ENCODE data around the gene MCEE.
"Not testable (repeated sequence)": the region's sequence is repeated elsewhere in the genome, so short reads cannot be mapped to it uniquely, and the experiment has no call there.

MCEE gene

GRCh38 chr2:71117063-71117462 lies 13.0 kb downstream of the MCEE start:
- Mint-ChIP-seq H3K27me3 (no peaks in the 10 kb centered on the region), H3K4me3 (no peak overlapping the region), H3K27ac (no peak overlapping the region), H3K9me3 (no peaks in the 10 kb centered on the region), H3K36me3 (ENCODE audit: insufficient read depth) (peaks cover 16% of the 10 kb centered on the region), H3K4me1 (ENCODE audit: low read depth in 2 of 2) (peaks cover 5 to 8% of the 10 kb centered on the region in 2 donors)
- ATAC-seq (replicated peaks) (no peak), DNase-seq (no peak)

GRCh38 chr2:71113843-71114242 lies 16.2 kb downstream of the MCEE start:
- Mint-ChIP-seq H3K4me1 (ENCODE audit: low read depth in 2 of 2) (peaks cover 0 to 4% of the 10 kb centered on the region in 2 donors), H3K36me3 (ENCODE audit: insufficient read depth) (peaks cover 18% of the 10 kb centered on the region), H3K4me3 (no peak overlapping the region), H3K27ac (peak overlapping the region in 1 of 2 donors; percentile 30), H3K27me3 (no peaks in the 10 kb centered on the region), H3K9me3 (no peaks in the 10 kb centered on the region)
- no peak for ATAC-seq (replicated peaks)
- no peak for DNase-seq

DNA sequence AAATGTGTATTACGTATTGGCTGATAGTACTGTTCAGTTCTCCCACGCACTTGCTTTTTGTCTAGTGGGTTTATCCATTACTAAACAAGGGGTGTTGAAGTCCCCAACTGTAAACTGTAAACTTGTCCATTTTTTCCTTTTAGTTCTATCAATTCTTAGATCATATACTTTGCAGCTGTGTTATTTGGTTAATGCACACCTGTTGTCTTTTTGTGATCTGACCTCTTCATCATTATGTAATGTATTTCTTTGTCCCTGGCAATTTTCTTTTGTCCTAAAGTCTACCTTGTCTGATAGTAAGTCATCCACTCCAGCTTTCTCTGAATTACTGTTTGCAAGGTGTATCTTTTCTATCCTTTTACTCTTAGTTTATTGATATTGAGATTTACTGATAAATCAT lies 21.9 kb downstream of the MCEE start:
- no peaks in the 10 kb centered on the region for H3K27me3 Mint-ChIP-seq

DNA sequence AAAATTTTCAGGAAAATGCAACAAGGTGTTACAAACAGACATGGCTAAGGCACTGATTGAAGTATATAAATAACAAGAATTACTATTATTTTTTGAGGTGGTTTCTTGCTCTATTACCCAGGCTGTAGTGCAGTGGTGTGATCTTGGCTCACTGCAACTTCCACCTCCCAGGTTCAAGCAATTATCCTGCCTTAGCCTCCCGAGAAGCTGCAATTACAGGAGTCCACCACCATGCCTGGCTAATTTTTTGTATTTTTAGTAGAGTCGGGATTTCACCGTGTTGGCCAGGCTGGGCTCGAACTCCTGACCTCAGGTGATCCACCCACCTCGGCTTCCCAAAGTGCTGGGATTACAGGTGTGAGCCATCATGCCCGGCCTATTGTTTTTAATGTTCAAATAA lies 23.6 kb downstream of the MCEE start:
- not testable (repeated sequence) for H3K27ac Mint-ChIP-seq; H3K36me3 Mint-ChIP-seq (ENCODE audit: insufficient read depth); H3K9me3 Mint-ChIP-seq; H3K4me3 Mint-ChIP-seq; H3K4me1 Mint-ChIP-seq (ENCODE audit: low read depth in 2 of 2); DNase-seq; H3K27me3 Mint-ChIP-seq; ATAC-seq (replicated peaks)

More for the DNA sequence above, 21.9 kb downstream of the MCEE start:
- H3K36me3 Mint-ChIP-seq (ENCODE audit: insufficient read depth), result peaks cover 2% of the 10 kb centered on the region
- no peaks in the 10 kb centered on the region for H3K9me3 Mint-ChIP-seq
- no peak for ATAC-seq (replicated peaks)
- H3K27ac Mint-ChIP-seq, result no peak overlapping the region
- no peak for DNase-seq
- no peaks in the 10 kb centered on the region for H3K4me1 Mint-ChIP-seq (ENCODE audit: low read depth in 2 of 2)
- no peak overlapping the region for H3K4me3 Mint-ChIP-seq

DNA sequence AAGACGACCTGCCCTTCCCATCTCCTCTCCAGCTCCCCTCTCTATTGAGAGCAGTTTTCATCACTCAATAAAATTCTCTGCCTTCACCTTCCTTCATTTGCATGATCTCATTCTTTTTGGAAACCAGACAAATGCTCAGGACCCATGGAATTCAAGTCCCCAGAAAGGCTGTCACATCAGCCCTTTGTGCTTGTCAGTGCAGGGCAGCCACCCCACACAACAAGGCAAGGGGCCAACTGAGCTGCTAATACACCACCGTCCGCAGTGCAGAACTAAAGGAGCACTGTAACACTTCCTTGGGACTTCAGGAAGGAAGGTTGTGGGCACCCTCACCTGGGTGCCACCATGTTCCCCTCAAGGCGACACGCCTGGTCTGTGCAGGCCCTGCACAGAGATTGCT lies 26.2 kb downstream of the MCEE start:
- peaks cover 0 to 3% of the 10 kb centered on the region in 2 donors for H3K4me1 Mint-ChIP-seq (ENCODE audit: low read depth in 2 of 2)
- no peak overlapping the region for H3K27ac Mint-ChIP-seq
- H3K9me3 Mint-ChIP-seq, result no peaks in the 10 kb centered on the region
- no peak overlapping the region for H3K4me3 Mint-ChIP-seq
- DNase-seq (no peak), ATAC-seq (replicated peaks) (no peak)
- peaks cover 5 to 16% of the 10 kb centered on the region in 2 donors for H3K27me3 Mint-ChIP-seq
- no peaks in the 10 kb centered on the region for H3K36me3 Mint-ChIP-seq (ENCODE audit: insufficient read depth)

DNA sequence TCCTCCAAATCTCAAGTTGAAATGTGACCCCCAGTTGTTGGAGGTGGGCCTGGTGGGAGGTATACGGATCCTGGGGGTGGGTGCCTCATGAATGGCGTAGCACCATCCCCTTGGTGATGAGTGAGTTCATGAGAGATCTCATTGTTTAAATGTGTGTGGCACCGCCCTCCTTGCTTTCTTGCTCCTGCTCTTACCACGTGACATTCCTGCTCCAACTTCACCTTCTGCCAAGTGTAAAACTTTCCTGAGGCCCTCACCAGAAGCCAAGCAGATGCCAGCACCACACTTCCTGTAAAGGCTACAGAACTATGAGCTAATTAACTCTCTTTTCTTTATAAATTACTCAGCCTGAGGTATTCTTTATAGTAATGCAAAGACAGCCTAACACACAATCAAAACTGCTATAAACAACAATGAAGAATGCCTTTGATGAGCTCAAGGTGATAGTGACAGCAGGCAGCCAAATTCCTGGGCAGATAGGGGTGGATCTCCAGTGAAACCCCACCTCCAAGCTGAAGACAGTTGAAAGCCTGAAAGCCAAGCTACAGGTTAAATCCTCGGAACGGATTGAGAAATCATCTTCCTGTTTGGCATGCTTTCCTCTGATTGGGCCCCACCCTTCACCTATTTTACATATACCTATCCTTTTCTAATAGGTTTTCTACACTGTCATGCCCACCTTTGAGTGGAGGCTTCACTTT lies 26.9 kb downstream of the MCEE start:
- no peak for ATAC-seq (replicated peaks)
- Mint-ChIP-seq H3K27me3 (peaks cover 5 to 18% of the 10 kb centered on the region in 2 donors), H3K27ac (no peak overlapping the region), H3K9me3 (no peaks in the 10 kb centered on the region), H3K36me3 (ENCODE audit: insufficient read depth) (no peaks in the 10 kb centered on the region), H3K4me3 (no peak overlapping the region), H3K4me1 (ENCODE audit: low read depth in 2 of 2) (peaks cover 0 to 3% of the 10 kb centered on the region in 2 donors)
- no peak for DNase-seq

DNA sequence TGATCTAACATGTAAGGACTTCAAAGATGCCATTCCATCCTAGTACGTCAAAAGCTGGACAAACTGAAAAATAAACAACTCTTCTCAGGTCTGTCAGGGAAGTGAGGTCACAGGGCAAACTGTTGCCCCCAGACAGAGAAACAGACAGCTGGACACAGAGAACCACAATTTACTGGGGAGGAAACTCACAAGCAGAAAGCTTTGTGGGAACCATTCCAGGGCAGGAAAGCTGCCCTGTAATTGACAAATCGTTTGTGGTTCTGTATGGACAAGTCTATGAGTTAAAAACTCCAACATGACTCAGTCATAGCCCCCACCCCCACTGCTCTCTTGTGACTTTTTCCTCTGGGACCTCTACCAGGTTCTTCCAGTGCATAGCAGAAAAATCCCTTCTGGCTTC lies 28.4 kb downstream of the MCEE start:
- H3K27ac Mint-ChIP-seq, result no peak overlapping the region

DNA sequence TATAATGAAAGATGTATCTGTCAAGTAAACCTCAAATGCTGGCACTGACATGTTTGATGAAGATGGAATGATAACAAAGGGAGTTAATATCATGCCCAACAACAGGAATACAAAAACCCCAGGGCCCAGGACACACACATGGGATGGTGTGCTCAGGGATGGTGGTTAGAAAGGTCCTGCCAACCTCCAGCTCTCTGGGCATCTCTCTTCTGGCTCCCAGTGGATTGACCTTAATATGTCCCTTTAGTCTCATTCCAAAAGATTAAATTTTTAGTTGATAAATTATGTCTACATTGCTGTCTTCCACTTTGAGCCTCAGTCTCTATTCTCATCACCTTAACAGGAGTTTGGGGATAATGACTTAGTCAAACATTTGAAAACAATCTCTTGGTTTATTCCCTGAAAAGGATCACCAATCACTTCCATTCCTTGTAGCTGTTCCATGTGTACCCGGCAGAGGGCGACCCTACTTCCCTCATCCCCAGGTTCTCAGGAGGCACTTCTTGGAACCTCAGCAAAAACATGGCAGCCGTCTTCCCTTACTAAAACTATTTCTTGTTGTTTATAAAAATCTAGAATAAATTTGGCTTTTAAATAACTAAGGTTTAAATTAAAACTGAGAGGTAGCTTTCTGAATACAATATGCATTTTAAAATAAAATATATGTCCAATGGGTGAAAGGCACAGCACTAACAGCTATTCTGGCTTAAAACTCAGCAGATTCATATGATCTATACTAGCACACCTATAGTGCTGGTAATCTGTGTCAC lies 29.6 kb downstream of the MCEE start:
- Mint-ChIP-seq H3K27ac (no peak overlapping the region), H3K4me1 (ENCODE audit: low read depth in 2 of 2) (peaks cover 0 to 3% of the 10 kb centered on the region in 2 donors), H3K27me3 (peaks cover 5 to 18% of the 10 kb centered on the region in 2 donors), H3K9me3 (no peaks in the 10 kb centered on the region), H3K4me3 (no peak overlapping the region), H3K36me3 (ENCODE audit: insufficient read depth) (no peaks in the 10 kb centered on the region)
- ATAC-seq (replicated peaks) (peak; percentile 59), DNase-seq (peak; percentile 13 to 24 (median 23))

More for the DNA sequence above, 28.4 kb downstream of the MCEE start:
- no peak for DNase-seq
- no peaks in the 10 kb centered on the region for H3K9me3 Mint-ChIP-seq
- no peak overlapping the region for H3K4me3 Mint-ChIP-seq
- H3K4me1 Mint-ChIP-seq (ENCODE audit: low read depth in 2 of 2), result peaks cover 0 to 3% of the 10 kb centered on the region in 2 donors
- H3K27me3 Mint-ChIP-seq, result peaks cover 5 to 18% of the 10 kb centered on the region in 2 donors
- H3K36me3 Mint-ChIP-seq (ENCODE audit: insufficient read depth), result no peaks in the 10 kb centered on the region
- ATAC-seq (replicated peaks), result no peak

- H3K9me3 Mint-ChIP-seq; H3K4me1 Mint-ChIP-seq (ENCODE audit: low read depth in 2 of 2); ATAC-seq (replicated peaks); H3K27ac Mint-ChIP-seq; DNase-seq; H3K36me3 Mint-ChIP-seq (ENCODE audit: insufficient read depth); H3K4me3 Mint-ChIP-seq: not testable (repeated sequence)
- H3K27me3 Mint-ChIP-seq, result peaks cover 29 to 30% of the 10 kb centered on the region in 2 donors
Measured at GRCh38 chr2:71092491-71093260, 37.4 kb downstream of the MCEE start.

GRCh38 chr2:71091808-71092207 lies 38.2 kb downstream of the MCEE start:
- H3K36me3 Mint-ChIP-seq (ENCODE audit: insufficient read depth); ATAC-seq (replicated peaks); H3K9me3 Mint-ChIP-seq; DNase-seq; H3K27ac Mint-ChIP-seq; H3K4me1 Mint-ChIP-seq (ENCODE audit: low read depth in 2 of 2); H3K4me3 Mint-ChIP-seq: not testable (repeated sequence)
- H3K27me3 Mint-ChIP-seq, result peaks cover 38 to 39% of the 10 kb centered on the region in 2 donors

GRCh38 chr2:71089475-71089874 lies 40.6 kb downstream of the MCEE start:
- H3K27ac Mint-ChIP-seq; H3K36me3 Mint-ChIP-seq (ENCODE audit: insufficient read depth); H3K9me3 Mint-ChIP-seq; H3K4me3 Mint-ChIP-seq; H3K4me1 Mint-ChIP-seq (ENCODE audit: low read depth in 2 of 2); ATAC-seq (replicated peaks); DNase-seq: not testable (repeated sequence)
- H3K27me3 Mint-ChIP-seq, result peaks cover 55 to 62% of the 10 kb centered on the region in 2 donors

DNA sequence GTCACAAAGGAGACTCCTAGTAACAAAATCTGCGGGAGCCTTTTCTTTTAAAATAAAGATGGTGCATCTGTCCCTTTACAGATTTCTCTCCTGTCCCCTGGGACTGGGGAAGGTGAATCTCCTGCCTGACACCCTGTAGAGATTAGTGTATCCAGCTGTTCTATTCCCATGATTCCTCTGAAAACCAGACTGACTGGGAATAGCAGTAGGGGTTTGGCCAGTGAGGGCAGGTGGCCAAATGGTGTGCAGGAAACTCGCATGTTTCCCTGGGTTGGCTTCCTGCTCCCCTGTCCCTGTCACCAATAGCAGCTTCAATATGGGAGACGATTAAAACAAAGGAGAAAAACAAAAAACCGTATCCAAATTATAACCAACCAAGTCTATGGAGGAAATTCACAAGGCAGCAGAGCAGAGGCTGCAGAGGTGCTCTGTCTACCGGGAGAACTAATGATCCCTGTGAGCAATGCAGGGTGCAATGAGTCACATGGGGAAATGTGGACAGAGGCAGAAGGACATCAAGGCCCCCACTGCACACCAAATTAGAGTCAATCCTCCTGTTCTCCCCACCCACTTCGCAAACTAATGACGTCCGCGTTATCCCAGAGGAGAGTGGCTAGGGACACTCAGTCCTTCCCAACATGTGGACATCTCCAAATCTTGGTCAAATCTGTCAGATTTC lies 44.6 kb downstream of the MCEE start:
- not testable (repeated sequence) for H3K9me3 Mint-ChIP-seq; H3K36me3 Mint-ChIP-seq (ENCODE audit: insufficient read depth); H3K4me3 Mint-ChIP-seq; DNase-seq; H3K27ac Mint-ChIP-seq; ATAC-seq (replicated peaks)
- Mint-ChIP-seq H3K27me3 (peaks cover 58 to 65% of the 10 kb centered on the region in 2 donors), H3K4me1 (ENCODE audit: low read depth in 2 of 2) (peaks cover 10% of the 10 kb centered on the region in 2 donors)

GRCh38 chr2:71083752-71084312 lies 46.2 kb downstream of the MCEE start:
- not testable (repeated sequence) for H3K36me3 Mint-ChIP-seq (ENCODE audit: insufficient read depth); H3K9me3 Mint-ChIP-seq; DNase-seq
- Mint-ChIP-seq H3K4me3 (peak overlapping the region in 1 of 2 donors; percentile 50), H3K27ac (peak overlapping the region in 1 of 2 donors; percentile 42), H3K27me3 (peaks cover 42 to 48% of the 10 kb centered on the region in 2 donors), H3K4me1 (ENCODE audit: low read depth in 2 of 2) (peaks cover 10% of the 10 kb centered on the region in 2 donors)
- peak; percentile 28 for ATAC-seq (replicated peaks)
